Stimulated activated naive CD4-positive, alpha-beta T cell (primary cell): ENCODE results near the gene OR52K1.
"Not testable (repeated sequence)": the region's sequence is repeated elsewhere in the genome, so short reads cannot be mapped to it uniquely, and the experiment has no call there.

Source experiments
- DNase-seq, 6 experiments: peaks; one replicate each; lab custom pipeline; 2025; lab: John Stamatoyannopoulos, UW

OR52K1 gene

GRCh38 chr11:4482445-4482844, at the start of gene OR52K1:
Gene OR52K1 (plus strand): TSS chr11:4482646. CDS start chr11:4488901, 6,255 bp downstream.
- DNase-seq: no peak

GRCh38 chr11:4433856-4434255, 48.6 kb upstream of the OR52K1 start:
- no peak for DNase-seq

- DNase-seq: no peak
These were observed 46.0 kb upstream of the OR52K1 start for GRCh38 chr11:4436411-4436810.

GRCh38 chr11:4441515-4441914, 40.9 kb upstream of the OR52K1 start:
- DNase-seq: no peak

- DNase-seq: no peak
These were observed 39.1 kb upstream of the OR52K1 start for GRCh38 chr11:4443232-4443891.

- no peak for DNase-seq
These were observed 33.5 kb upstream of the OR52K1 start, which contains the start of gene OR52K2 for GRCh38 chr11:4448995-4449394. Gene OR52K2 (plus strand): TSS chr11:4449295. CDS start chr11:4449340, 45 bp downstream.

- no peak for DNase-seq
These were observed 29.3 kb upstream of the OR52K1 start for GRCh38 chr11:4453118-4453517.

- no peak for DNase-seq
These were observed 28.4 kb upstream of the OR52K1 start for GRCh38 chr11:4454021-4454420.

- no peak for DNase-seq
These were observed 27.0 kb upstream of the OR52K1 start for GRCh38 chr11:4455419-4455818.

GRCh38 chr11:4459500-4459899, 22.9 kb upstream of the OR52K1 start:
- DNase-seq: no peak

- no peak for DNase-seq
These were observed 22.3 kb upstream of the OR52K1 start for GRCh38 chr11:4460151-4460550.

GRCh38 chr11:4464216-4465159, 18.0 kb upstream of the OR52K1 start:
- DNase-seq: no peak

GRCh38 chr11:4465407-4465806, 17.0 kb upstream of the OR52K1 start:
- DNase-seq: no peak

GRCh38 chr11:4466131-4466870, 16.1 kb upstream of the OR52K1 start:
- DNase-seq: no peak

GRCh38 chr11:4466871-4467442, 15.5 kb upstream of the OR52K1 start:
- no peak for DNase-seq

GRCh38 chr11:4467811-4468606, 14.4 kb upstream of the OR52K1 start:
- DNase-seq: no peak

GRCh38 chr11:4479644-4480043, 2.8 kb upstream of the OR52K1 start:
- DNase-seq: no peak

- no peak for DNase-seq
These were observed 1.7 kb upstream of the OR52K1 start for GRCh38 chr11:4480577-4481239.

GRCh38 chr11:4481240-4481582, 1.2 kb upstream of the OR52K1 start:
- DNase-seq: no peak

- DNase-seq: no peak
These were observed 1.9 kb downstream of the OR52K1 start for GRCh38 chr11:4484310-4484709.

GRCh38 chr11:4491405-4491804, 9.0 kb downstream of the OR52K1 start:
- not testable (repeated sequence) for DNase-seq
